Right lobe of liver (tissue), 6 donors: ENCODE data around the gene LRRN1. TPM values are rescaled to one million over a fixed set of nuclear protein-coding genes. Genes with fewer than 3 reads are reported as not detected.

ENCODE experiments used
- ATAC-seq, 4 donors: fragments of 200-7000 bp; cut with Tn5 transposase; one replicate each; pipeline ENCODE4 v1.9.1; 2020; ENCODE audit warnings: mild to moderate bottlenecking in 4 of 4, moderate library complexity in 4 of 4
- DNase-seq, 3 donors: peaks; one replicate each; pipeline ENCODE4 v3.0.0-alpha.2; 2020
- H3K27ac ChIP-seq, 3 donors: fragments of 200-600 bp; one replicate each; pipeline ENCODE4 v1.8.0; 2022
- H3K27me3 ChIP-seq, 2 donors: fragments of 200-600 bp; one replicate each; pipeline ENCODE4 v1.8.0; 2022
- H3K36me3 ChIP-seq, 4 donors: fragments of 200-600 bp; sonication (generic) in 1 of 4; one replicate each; pipeline versions ENCODE4 v1.5.1 to v1.8.0; 2017 to 2022; ENCODE audit warnings: control low read depth in 1 of 4
- H3K4me1 ChIP-seq, 4 donors: fragments of 200-600 bp; sonication (generic) in 1 of 4; one replicate each; pipeline versions ENCODE4 v1.5.1 to v1.8.0; 2017 to 2022; ENCODE audit warnings: control low read depth in 1 of 4
- H3K4me3 ChIP-seq, 3 donors: fragments of 200-600 bp; one replicate each; pipeline ENCODE4 v1.8.0; 2022
- H3K9me3 ChIP-seq, 4 donors: fragments of 200-600 bp; sonication (generic) in 1 of 4; one replicate each; pipeline versions ENCODE4 v1.5.1 to v1.8.0; 2017 to 2022; ENCODE audit warnings: control low read depth in 1 of 4
- CTCF ChIP-seq, 4 donors: fragments of 200-600 bp in 3 of 4; fragments of 450-650 bp in 1 of 4; IDR thresholded peaks; one replicate each; pipeline versions ENCODE4 v1.5.1 to v1.8.0; 2016 to 2022; ENCODE audit warnings: antibody characterized with exemption in 4 of 4, mild to moderate bottlenecking in 2 of 4
- POLR2A ChIP-seq: fragments of 450-650 bp; IDR thresholded peaks from one replicate; pipeline ENCODE4 v1.6.1; 2017; ENCODE audit warnings: antibody characterized with exemption, mild to moderate bottlenecking
- WGBS: methylation state at CpG from one replicate; pipeline ENCODE4 v1.1.6; 2018; ENCODE audit warnings: low coverage, low lambda C conversion rate; ENCODE audit not compliant: insufficient coverage; ENCODE audit errors: missing lambda C conversion rate; 5-methylcytosine and 5-hydroxymethylcytosine counted together
- intact Hi-C, 2 donors: fragments of 100-400 bp; cut with DNase I; formaldehyde crosslinking; loops; one replicate each; pipeline versions ENCODE4 v1.11.2 to v1.14.1; 2022
- total RNA-seq, 6 experiments: library from RNA; depleted of rRNA in 2 of 6; stranded (reverse); fragments of >200 nt in 2 of 6; fragmentation: NEBNext Ultra II Directional in 3 of 6; extraction: Animal tissue kit (Norgen Biotek cat#: 25700) in 3 of 6; gene quantifications; one replicate each; pipeline versions ENCODE4 v1.1.0 to v1.2.4, GENCODE V29; 2016 to 2023
- donor health status: DM: no; HTN: yes; CAD: no.
- donor health status: DM: no; HTN: no; CAD: no.
- donor health status: DM: no; HTN: no; CAD: no.
- donor health status: DM: no; HTN: yes; CAD: no.
- donor health status: DM: no; HTN: yes; CAD: no.

LRRN1 gene
- total RNA-seq, 6 experiments from 2014 or later = 0.12 to 0.51 (median 0.14) TPM

GRCh38 chr3:3771094-3771493 lies 28.1 kb upstream of the LRRN1 start:
- ATAC-seq (no peak), DNase-seq (no peak)
- 76% methylated on average over 3 of the region's 3 CpGs for WGBS
- no peak for TF ChIP-seq POLR2A
- no peak for TF ChIP-seq CTCF (IDR thresholded peaks at IDR 0.05)
- peaks cover 0 to 2% (median 0%) of the 10 kb centered on the region in 4 donors for H3K4me1 ChIP-seq
- intact Hi-C loops = no loop called here
- H3K27ac ChIP-seq = no peak overlapping the region
- H3K4me3 ChIP-seq = no peak overlapping the region
- no peaks in the 10 kb centered on the region for H3K9me3 ChIP-seq
- no peaks in the 10 kb centered on the region for H3K36me3 ChIP-seq
- H3K27me3 ChIP-seq = no peaks in the 10 kb centered on the region

- DNase-seq (no peak), ATAC-seq (no peak)
- Histone ChIP-seq H3K9me3 (no peaks in the 10 kb centered on the region), H3K27ac (no peak overlapping the region), H3K4me1 (peaks cover 0 to 2% (median 0%) of the 10 kb centered on the region in 4 donors), H3K4me3 (no peak overlapping the region), H3K27me3 (no peaks in the 10 kb centered on the region), H3K36me3 (no peaks in the 10 kb centered on the region)
- intact Hi-C loops = no loop called here
- 100% methylated on average over 1 of the region's 1 CpG for WGBS
- no peak for TF ChIP-seq CTCF (IDR thresholded peaks at IDR 0.05)
- TF ChIP-seq POLR2A = no peak
Observed at GRCh38 chr3:3771567-3771966, 27.7 kb upstream of the LRRN1 start.

- 78% methylated on average over 1 of the region's 1 CpG for WGBS
- no peaks in the 10 kb centered on the region for H3K27me3 ChIP-seq
- no peaks in the 10 kb centered on the region for H3K36me3 ChIP-seq
- H3K4me1 ChIP-seq = peaks cover 0 to 2% (median 0%) of the 10 kb centered on the region in 4 donors
- intact Hi-C loops = no loop called here
- no peak overlapping the region for H3K27ac ChIP-seq
- no peak overlapping the region for H3K4me3 ChIP-seq
- TF ChIP-seq CTCF (IDR thresholded peaks at IDR 0.05) (no peak), POLR2A (no peak)
- no peak for ATAC-seq
- H3K9me3 ChIP-seq = no peaks in the 10 kb centered on the region
- DNase-seq = no peak
Observed at GRCh38 chr3:3772338-3772737, 26.9 kb upstream of the LRRN1 start.

- Histone ChIP-seq H3K4me3 (no peak overlapping the region), H3K4me1 (peaks cover 0 to under 1% (median 0%) of the 10 kb centered on the region in 4 donors), H3K36me3 (no peaks in the 10 kb centered on the region), H3K27ac (no peak overlapping the region), H3K9me3 (no peaks in the 10 kb centered on the region), H3K27me3 (no peaks in the 10 kb centered on the region)
- DNase-seq = no peak
- TF ChIP-seq POLR2A = no peak
- no peak for ATAC-seq
- WGBS = 76% methylated on average over 7 of the region's 7 CpGs
- intact Hi-C loops = no loop called here
Observed at GRCh38 chr3:3772920-3773319, 26.3 kb upstream of the LRRN1 start.

GRCh38 chr3:3776607-3777006 lies 22.6 kb upstream of the LRRN1 start:
- WGBS = 79% methylated on average over 4 of the region's 4 CpGs
- no peak overlapping the region for H3K4me3 ChIP-seq
- ATAC-seq = no peak
- H3K27me3 ChIP-seq = no peaks in the 10 kb centered on the region
- no peaks in the 10 kb centered on the region for H3K9me3 ChIP-seq
- intact Hi-C loops = no loop called here
- no peaks in the 10 kb centered on the region for H3K36me3 ChIP-seq
- no peak for DNase-seq
- H3K4me1 ChIP-seq = no peaks in the 10 kb centered on the region
- no peak overlapping the region for H3K27ac ChIP-seq
- no peak for TF ChIP-seq CTCF (IDR thresholded peaks at IDR 0.05)
